ENCODE data around the gene LGI2.

LGI2 gene

GRCh38 chr4:24970635-24971034 lies 60.1 kb downstream of the LGI2 start:
- in situ Hi-C loops (cut with MboI; ENCODE audit: low sequenced_read_pairs) = no loop called here

- in situ Hi-C loops (cut with MboI; ENCODE audit: low sequenced_read_pairs) = no loop called here
Observed at GRCh38 chr4:24970191-24970590, 60.6 kb downstream of the LGI2 start.

GRCh38 chr4:24969486-24969885 lies 61.3 kb downstream of the LGI2 start:
- in situ Hi-C loops (cut with MboI; ENCODE audit: low sequenced_read_pairs) = no loop called here

- in situ Hi-C loops (cut with MboI; ENCODE audit: low sequenced_read_pairs) = no loop called here
Observed at GRCh38 chr4:24968992-24969391, 61.8 kb downstream of the LGI2 start.

GRCh38 chr4:24968278-24968677 lies 62.5 kb downstream of the LGI2 start:
- in situ Hi-C loops (cut with MboI; ENCODE audit: low sequenced_read_pairs) = no loop called here

- in situ Hi-C loops (cut with MboI; ENCODE audit: low sequenced_read_pairs) = no loop called here
Observed at GRCh38 chr4:24967346-24967745, 63.4 kb downstream of the LGI2 start.

- in situ Hi-C loops (cut with MboI; ENCODE audit: low sequenced_read_pairs) = no loop called here
Observed at GRCh38 chr4:24966076-24966475, 64.7 kb downstream of the LGI2 start.

- in situ Hi-C loops (cut with MboI; ENCODE audit: low sequenced_read_pairs) = no loop called here
Observed at GRCh38 chr4:24965627-24966026, 65.1 kb downstream of the LGI2 start.

- in situ Hi-C loops (cut with MboI; ENCODE audit: low sequenced_read_pairs) = no loop called here
Observed at GRCh38 chr4:24963277-24963676, 67.5 kb downstream of the LGI2 start.

- in situ Hi-C loops (cut with MboI; ENCODE audit: low sequenced_read_pairs) = no loop called here
Observed at GRCh38 chr4:24957886-24958285, 72.9 kb downstream of the LGI2 start.

GRCh38 chr4:24956763-24957162 lies 74.0 kb downstream of the LGI2 start:
- in situ Hi-C loops (cut with MboI; ENCODE audit: low sequenced_read_pairs) = no loop called here

GRCh38 chr4:24956091-24956490 lies 74.7 kb downstream of the LGI2 start:
- in situ Hi-C loops (cut with MboI; ENCODE audit: low sequenced_read_pairs) = no loop called here

GRCh38 chr4:24952667-24953066 lies 78.1 kb downstream of the LGI2 start:
- in situ Hi-C loops (cut with MboI; ENCODE audit: low sequenced_read_pairs) = no loop called here

GRCh38 chr4:24949970-24950369 lies 80.8 kb downstream of the LGI2 start:
- in situ Hi-C loops (cut with MboI; ENCODE audit: low sequenced_read_pairs) = no loop called here
